Forelimb muscle (tissue), 1 donor: Measurements from ENCODE around the gene JPH2. TPM values are rescaled to one million over a fixed set of nuclear protein-coding genes. Genes with fewer than 3 reads are reported as not detected.

Experiments
- DNase-seq: peaks from one replicate; pipeline ENCODE4 v3.0.0-alpha.2; 2013; ENCODE audit warnings: low read depth
- polyA plus RNA-seq: library from polyadenylated mRNA; unstranded; fragments of 120-200 nt; gene quantifications from one replicate; pipeline ENCODE4 v1.2.1, GENCODE V29; 2013; ENCODE audit not compliant: insufficient read length

The JPH2 gene
- polyA plus RNA-seq, 1 donor: 105 TPM

DNA sequence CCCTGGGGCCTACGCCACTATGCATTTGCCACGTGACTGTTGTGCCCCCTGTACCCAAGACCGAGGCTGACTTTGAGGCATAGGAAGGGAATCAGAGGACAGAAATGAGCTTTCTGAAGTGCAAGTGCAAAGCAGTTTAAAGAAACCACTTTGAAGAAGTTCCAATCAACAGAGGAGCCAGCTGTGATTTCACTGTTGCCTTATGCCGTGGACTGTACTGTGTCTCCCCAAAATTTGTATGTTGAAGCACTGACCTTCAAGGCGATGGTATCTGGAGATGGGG lies 111.1 kb downstream of the JPH2 start:
- DNase-seq: no peak

DNA sequence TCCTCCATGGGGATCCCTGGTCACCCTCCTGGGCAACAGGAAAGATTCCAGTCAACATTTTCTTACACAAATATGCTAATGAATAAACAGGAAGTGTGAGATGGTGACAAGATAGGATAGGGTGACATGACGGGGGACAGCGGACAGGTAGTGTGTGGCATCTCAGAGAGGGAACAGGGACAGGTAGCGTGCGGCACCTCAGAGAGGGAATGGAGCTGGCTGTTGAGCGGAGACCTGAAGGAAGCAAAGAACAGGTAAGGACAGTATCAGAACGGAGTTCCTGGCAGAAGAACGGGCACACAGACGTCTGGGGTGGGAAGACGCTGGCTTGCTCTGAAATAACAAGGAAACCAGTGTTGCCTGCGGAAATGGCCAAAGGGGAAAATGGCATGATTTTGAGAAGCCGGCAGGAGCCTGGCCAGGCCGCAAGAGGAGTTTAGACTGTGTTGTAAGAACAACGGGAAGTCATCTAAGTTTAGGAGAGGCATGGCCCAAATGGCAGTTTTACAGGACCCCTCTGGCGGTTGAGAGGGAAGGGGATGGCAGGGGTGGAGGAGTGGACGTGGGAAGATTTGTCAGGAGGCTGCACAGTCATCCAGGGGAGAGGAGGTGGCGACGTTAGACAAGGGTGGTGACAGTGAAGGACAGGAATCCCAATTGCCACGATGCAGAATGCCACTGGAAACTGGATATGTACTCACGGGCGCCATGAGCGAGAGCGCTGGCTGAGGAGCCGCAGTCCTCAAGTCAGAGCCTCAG lies 111.6 kb downstream of the JPH2 start:
- no peak for DNase-seq

DNA sequence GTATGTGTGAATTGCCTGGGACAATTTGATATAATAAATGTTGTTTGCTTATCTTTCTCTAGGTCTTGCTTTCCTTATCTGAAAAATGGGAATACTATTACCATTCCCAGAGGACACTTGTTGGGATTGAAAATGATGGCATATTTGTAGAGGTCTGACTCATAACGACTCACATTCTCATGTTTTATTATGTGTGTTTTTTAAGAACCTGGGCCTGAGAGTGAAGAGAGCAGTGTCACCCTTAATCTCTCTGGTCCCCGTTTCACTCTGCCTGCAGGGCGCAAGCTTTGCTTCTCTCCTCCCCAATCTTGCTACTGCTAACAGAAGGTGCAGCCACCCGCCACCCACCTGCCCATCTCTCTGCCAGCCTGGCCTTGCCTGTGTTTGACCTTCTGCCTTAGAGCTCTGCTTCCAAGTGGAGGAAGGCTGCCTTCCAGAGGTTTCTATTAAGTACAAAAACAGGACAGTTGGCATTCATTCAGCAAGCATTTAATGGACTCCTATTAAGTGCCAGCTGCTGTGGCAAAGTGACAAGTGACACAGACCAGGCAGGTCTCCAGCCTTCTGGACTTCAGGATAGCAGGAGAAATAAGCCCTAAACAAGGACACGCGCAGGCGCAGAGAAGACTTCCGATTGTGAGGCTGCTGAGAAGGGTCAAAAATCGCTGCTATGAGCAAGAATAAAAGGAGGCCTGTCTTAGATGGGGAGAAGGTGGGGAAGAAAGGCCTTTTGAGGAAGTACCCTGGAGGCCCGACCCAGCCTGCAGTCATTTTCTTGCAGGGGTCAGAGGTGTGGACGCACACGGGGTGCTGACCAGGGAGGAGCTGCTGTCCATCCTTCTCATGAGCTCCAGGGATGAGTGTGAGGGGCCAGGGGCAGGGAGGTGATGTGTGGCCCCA lies 112.5 kb downstream of the JPH2 start:
- DNase-seq: no peak

DNA sequence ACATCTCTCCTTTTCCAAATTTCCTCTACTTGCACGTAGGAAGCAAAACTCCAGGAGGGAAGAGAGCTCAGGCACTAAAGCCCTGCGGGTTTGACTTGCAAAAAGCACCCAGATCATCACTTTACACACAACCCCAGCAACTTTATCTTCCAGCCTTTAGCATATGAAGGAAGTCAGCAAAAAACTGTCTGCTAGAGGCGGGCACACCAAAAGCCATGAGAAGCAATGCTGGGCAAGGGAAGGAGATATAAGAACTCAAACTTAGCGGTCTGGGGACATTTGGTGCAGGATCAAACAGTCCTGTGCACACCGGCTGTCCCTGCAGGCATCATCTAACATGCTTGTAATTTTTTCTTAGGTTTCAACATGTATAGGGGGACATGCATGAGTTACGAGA lies 113.3 kb downstream of the JPH2 start:
- DNase-seq: no peak

- no peak for DNase-seq
Measured at GRCh38 chr20:44073011-44073674, 113.8 kb downstream of the JPH2 start.

GRCh38 chr20:44072384-44072783 lies 114.6 kb downstream of the JPH2 start:
- DNase-seq: no peak

DNA sequence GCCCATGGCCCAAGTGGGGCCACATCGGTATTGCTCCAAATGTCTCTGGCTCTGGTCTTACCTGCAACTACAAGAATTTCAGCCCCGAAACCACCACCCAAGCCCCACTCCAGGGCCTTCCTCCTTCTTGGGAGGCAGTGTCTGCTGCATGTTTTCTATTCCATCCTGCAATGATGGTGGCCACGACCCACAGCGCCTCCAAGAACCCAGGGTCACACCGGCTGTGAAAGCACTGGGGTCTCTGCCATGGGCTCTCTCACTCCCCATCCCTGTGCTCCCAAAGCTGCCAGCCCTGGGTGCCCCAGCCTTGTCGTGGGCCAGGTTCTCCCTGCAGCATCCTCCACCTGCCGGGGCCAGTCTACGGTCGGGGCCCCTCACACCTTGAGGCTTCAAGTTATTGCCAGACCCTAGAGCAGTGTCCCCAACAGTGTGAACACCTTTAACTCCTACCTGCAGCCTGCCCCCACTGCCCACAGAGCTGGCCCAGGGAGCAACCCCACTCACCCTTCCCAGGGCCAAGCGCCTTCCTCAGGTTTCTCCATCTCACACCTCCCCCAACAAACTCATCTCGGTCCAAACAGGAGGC lies 115.4 kb downstream of the JPH2 start:
- no peak for DNase-seq

DNA sequence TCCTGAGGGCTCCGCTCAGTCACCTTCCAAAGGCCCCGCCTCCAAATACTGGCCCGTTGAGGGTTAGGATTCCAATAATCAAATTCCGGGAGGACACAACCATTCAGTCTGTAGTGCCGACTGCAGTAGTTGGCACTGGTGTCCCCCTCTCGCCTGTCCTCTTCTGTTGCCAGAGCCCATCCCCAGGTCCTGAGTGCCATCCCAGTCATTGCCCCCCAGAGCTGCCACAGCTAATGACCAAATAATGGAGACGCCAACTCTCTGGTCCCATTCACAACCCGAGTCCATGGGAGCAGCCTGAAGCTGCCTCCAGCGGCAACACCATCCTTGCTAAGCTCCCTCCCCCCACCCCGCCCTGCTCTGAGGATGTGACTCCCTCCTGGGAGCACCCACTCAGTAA lies 115.9 kb downstream of the JPH2 start:
- DNase-seq: no peak

- no peak for DNase-seq
Measured at GRCh38 chr20:44070139-44070900, 116.7 kb downstream of the JPH2 start.

GRCh38 chr20:44069203-44070011 lies 117.6 kb downstream of the JPH2 start:
- no peak for DNase-seq

GRCh38 chr20:44068316-44069201 lies 118.4 kb downstream of the JPH2 start:
- no peak for DNase-seq

GRCh38 chr20:44067650-44068081 lies 119.3 kb downstream of the JPH2 start:
- no peak for DNase-seq

DNA sequence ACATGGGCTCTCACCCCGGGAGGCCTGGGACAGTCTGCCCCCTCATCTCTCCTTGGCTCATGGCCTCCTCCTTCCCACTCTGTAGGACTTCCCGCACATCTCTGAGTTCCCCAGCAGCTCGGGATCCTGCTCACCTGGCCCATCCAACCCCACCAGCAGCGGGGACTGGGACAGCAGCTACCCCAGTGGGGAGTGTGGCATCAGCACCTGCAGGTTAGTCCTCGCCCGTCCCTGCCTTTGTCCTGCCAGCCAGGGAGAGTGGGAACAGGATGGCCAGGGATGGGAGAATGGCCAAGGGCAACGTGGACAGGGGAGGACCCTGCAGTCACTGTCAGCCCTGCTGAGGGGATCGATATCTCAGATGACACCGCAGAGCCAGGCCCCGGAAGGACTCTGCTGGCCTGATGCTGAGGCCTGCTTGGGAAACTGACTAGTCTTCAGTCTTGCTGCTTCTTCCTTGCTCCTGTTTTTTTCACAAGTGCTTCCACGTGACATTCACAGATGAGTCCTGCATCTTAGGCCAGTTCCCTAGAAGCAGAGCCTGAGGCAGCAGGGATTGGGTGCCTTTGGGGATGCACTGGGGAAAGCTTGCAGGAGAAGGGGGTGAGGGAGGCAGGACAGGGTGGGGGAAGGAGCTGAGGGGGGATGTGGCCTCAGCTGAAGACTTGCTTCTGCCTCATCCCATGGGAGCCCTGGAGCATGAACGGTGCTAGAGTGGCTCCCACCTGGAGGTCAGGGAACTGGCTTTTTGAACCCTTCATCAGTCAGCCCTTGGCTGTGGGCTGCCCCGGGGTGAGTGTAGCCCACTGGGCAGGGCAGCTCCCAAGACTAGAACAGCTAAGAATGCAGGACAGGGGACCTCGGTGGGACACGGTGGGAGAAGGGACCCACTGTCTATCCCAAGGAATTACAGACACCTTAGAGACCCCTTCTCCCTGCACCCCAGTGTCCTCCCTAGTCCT lies 120.1 kb downstream of the JPH2 start:
- no peak for DNase-seq

- DNase-seq: no peak
Measured at GRCh38 chr20:44065401-44066340, 121.3 kb downstream of the JPH2 start.

GRCh38 chr20:44064501-44065400 lies 122.2 kb downstream of the JPH2 start:
- no peak for DNase-seq
